ENCODE results near the gene CACNA2D3.

GRCh38 chr3:54232618-54233017 is 110.3 kb downstream of the CACNA2D3 start:
- no peak for TF ChIP-seq CTCF (IDR thresholded peaks at IDR 0.05)
- TF ChIP-seq EZH2 (IDR thresholded peaks at IDR 0.05), result no peak
- no peak for TF ChIP-seq EZH2phosphoT487 (IDR thresholded peaks at IDR 0.05)
